SKM-1 (cell line): ENCODE measurements around the gene PACS1.
"Not testable (repeated sequence)": the region's sequence is repeated elsewhere in the genome, so short reads cannot be mapped to it uniquely, and the experiment has no call there.

Experiments
- DNase-seq: peaks from one replicate; lab custom pipeline; 2025; ENCODE audit not compliant: unreplicated experiment; lab: John Stamatoyannopoulos, UW

The PACS1 gene

DNA sequence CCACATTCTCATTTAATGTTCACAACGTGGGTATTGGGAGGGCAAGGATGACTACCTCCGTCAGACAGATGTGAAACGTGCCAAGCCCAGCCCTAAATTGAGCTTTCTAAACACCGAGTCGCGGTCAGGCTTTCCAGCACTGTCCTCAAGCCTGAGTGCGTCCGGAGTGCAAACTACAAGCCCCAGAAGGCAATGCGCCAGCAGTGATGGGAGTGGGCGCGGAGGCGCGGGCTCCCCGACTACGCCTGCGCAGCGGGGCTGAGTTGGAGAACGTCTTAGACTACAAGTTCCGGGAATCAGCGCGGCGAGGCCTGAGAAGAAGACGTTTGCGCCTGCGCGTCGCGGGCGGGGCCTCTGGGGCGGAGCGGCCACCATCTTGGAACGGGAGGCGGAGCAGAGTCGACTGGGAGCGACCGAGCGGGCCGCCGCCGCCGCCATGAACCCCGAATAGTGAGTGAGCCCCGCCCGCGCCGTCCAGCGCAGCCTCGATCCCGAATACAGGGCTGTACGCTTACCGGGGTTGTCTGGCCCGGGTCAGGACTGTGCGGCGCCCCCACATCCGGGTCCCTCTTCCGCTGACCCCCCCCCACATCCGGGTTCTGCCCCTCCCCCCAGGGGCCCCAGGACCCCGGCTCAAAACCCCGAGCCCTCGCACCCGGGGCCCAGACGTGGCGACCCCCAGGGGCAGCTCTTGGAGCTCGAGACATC lies 198.3 kb downstream of the PACS1 start, which contains the start of gene RAB1B:
Gene RAB1B (plus strand): TSS at position 396 of the 708 bp plus-strand sequence. CDS start 41 bp downstream, at position 437.
- peak; percentile 97 for DNase-seq

DNA sequence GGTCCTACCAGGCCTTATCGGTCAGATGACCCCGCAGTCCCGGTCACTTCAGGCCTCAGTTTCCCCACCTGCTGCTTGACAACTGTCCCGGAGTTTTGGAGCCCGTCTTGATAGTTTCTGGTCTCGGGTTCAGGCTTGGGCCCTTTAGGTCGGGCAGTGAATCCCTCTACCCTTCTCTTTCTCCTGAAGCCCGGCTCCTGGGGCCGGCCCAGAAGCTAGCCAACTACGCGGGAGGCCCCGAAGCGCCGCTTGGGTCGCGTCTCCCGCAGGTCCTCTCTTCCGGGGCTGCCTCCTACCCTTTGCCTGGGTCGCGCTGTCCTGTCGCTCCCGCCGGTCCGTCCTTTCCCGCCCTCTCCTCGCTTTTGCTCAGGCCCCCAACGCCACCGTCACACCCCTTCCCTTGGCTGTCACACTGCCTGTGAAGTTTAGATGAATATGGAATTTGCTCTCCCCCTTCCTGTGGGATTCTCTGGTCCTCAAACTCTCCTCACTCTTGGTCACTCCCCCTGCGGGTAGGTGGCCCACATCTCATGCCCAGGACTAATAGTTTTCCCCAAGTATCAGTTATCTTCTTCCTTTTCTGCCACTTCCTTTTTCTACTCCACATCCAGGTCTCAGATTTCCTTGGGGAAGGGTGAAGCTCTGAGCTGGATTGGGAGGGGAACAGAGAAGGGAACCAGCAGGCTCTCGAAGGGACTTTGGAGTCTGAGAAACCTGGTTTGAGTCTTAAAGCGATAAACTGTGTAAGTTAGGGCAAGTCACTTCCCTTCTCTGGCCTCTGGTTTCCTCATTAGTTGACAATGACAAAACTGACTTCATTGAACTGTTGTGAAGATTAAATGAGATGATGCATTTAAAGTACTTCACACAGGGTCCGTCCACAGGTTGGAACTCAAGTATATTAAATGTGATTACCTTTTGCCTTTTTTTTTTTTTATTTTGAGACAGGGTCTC lies 199.2 kb downstream of the PACS1 start:
- DNase-seq, result peak; percentile 29

DNA sequence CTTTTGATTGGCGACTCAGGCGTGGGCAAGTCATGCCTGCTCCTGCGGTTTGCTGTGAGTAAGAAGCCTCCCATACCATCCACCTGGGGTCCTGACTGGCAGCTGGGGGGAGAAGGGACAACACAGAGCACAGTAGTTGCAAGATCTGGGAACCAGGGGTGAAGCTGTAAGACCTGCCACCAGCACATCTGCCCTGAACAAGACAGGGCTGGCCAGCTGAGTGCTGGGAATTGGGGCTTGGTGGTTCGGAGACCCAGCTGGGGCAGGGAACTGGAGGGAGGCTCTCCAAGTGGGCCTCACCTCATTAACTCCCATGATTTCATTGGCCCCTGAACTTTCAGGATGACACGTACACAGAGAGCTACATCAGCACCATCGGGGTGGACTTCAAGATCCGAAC lies 201.7 kb downstream of the PACS1 start:
- no peak for DNase-seq

DNA sequence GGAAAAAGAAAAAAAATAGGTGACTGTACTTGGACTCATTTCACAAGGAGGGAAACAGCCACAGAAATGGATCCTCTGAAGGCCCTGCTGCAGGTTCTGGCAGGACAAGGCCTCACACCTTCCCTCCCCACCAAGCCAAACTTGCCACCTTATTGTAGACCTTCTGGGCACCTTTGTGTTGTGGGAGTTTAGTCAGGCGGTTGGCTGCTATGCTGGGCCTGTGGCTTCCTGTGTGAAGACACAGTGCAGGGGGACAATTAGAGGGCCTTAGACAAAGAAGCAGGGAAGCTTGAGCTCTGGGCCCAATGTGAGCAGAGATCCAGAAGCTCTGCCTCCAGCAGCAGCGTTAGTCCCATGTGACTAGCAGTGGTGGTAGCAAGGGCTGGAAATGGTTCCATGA lies 202.5 kb downstream of the PACS1 start:
- DNase-seq, result no peak

DNA sequence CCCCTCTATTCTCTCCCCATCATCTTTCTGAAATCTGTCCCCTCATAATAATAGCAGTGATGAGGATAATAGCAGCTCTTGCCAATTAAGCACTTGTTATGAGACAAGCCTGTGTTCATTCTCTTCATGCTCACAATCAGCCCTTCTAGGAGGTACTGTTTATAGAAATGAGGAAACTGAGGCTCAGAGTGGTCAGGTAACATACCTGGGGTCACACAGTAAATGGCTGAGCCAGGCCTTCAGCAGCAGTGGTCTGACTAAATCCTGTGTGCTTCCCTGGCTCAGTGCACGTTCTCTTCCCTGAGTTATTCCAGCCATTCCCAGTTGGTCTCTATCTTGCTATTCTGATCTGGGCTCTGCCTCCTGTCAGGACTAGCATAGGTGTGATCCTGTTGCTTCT lies 204.1 kb downstream of the PACS1 start:
- no peak for DNase-seq

DNA sequence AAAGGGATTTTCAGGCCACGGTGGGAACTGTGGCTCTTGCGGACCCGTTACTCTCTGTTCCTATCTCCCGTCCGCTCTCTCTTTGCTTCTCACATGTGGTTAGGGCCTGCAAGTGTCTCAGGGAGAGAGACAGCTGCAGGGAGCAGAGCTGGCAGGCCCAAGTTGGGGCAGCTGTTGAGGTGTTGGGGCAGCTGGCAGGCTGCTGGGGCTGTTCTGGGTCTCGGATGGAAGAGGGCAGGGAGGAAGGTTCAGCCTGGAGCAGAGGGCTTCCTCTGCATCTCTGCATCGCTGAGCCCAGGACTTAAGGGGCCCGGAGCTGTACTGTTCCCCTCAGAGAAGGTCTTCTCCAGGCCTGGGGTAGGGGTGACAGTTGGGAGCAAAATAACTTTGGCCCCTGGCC lies 205.3 kb downstream of the PACS1 start:
- no peak for DNase-seq

DNA sequence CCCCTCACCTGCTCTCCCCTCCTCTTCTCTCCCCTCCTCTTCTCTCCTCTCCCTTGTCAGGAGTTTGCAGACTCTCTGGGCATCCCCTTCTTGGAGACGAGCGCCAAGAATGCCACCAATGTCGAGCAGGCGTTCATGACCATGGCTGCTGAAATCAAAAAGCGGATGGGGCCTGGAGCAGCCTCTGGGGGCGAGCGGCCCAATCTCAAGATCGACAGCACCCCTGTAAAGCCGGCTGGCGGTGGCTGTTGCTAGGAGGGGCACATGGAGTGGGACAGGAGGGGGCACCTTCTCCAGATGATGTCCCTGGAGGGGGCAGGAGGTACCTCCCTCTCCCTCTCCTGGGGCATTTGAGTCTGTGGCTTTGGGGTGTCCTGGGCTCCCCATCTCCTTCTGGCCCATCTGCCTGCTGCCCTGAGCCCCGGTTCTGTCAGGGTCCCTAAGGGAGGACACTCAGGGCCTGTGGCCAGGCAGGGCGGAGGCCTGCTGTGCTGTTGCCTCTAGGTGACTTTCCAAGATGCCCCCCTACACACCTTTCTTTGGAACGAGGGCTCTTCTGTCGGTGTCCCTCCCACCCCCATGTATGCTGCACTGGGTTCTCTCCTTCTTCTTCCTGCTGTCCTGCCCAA lies 206.0 kb downstream of the PACS1 start:
- no peak for DNase-seq

DNA sequence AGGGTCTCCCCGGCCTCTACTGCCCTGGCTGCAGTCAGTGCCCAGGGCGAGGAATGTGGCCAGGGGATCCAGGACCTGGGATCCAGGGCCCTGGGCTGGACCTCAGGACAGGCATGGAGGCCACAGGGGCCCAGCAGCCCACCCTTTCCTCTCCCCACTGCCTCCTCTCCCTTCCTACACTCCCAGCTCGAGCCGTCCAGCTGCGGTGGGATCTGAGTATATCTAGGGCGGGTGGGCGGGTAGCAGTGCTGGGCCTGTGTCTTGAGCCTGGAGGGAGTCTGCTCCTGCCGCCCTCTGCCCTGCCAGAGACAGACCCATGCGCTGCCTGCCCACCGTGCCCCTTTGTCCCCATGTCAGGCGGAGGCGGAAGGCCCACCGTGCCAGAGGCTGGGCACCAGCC lies 206.5 kb downstream of the PACS1 start:
- DNase-seq, result not testable (repeated sequence)

DNA sequence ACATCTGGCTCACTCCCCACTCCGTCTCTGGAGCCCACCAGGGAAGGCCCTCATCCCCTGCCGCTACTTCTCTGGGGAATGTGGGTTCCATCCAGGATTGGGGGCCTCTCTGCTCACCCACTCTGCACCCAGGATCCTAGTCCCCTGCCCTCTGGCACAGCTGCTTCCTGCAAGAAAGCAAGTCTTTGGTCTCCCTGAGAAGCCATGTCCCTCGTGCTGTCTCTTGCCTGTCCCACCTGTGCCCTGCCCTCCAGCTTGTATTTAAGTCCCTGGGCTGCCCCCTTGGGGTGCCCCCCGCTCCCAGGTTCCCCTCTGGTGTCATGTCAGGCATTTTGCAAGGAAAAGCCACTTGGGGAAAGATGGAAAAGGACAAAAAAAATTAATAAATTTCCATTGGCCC lies 207.0 kb downstream of the PACS1 start:
- DNase-seq, result not testable (repeated sequence)

DNA sequence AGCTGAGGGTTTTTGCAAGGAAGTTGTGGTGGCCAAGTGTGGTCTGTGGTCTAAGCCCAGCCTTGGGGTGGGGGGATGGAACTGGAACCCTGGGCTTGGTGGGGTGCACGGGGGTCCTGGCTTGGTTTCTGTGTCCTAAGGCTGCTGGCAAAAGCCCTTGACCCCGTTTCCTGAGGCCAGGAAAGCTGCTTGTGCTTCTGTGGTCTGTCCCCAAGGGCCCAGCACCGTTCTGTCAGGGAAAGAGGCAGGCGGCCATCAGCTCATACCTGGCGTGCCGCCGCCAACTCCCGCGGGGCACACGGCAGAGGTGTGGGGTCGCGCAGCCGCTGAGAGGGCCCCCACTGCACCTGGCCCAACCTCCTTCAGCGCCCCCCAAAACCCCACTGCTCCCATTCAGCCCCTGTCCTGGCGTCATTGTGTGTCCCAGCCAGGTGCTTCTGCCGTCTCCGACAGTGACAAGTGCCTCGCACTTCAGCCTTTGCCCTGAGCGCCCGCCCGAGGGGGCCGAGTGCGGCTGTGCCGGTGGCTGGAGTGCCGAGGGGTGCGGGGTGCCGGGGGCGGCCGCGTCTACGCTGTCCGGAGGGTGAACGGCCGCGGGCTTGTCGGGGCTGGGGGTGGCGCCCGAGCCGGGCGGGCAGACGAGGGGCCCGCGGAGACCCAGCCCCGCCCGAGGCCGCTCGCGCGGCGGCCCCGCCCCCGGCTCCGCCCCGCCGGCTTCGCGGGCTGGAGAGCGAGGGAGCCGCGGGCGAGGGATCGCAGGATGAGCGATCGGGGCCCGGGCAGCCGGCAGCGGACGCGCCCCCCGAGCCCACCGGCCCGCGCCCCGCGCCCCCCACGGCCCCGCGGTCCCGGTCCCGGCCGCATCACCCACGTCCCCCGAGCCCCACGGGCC lies 207.6 kb downstream of the PACS1 start, which contains the start of gene CNIH2:
Gene CNIH2 (plus strand): TSS at position 705 of the 892 bp plus-strand sequence. CDS start 282 bp downstream, outside the sequence.
- no peak for DNase-seq

DNA sequence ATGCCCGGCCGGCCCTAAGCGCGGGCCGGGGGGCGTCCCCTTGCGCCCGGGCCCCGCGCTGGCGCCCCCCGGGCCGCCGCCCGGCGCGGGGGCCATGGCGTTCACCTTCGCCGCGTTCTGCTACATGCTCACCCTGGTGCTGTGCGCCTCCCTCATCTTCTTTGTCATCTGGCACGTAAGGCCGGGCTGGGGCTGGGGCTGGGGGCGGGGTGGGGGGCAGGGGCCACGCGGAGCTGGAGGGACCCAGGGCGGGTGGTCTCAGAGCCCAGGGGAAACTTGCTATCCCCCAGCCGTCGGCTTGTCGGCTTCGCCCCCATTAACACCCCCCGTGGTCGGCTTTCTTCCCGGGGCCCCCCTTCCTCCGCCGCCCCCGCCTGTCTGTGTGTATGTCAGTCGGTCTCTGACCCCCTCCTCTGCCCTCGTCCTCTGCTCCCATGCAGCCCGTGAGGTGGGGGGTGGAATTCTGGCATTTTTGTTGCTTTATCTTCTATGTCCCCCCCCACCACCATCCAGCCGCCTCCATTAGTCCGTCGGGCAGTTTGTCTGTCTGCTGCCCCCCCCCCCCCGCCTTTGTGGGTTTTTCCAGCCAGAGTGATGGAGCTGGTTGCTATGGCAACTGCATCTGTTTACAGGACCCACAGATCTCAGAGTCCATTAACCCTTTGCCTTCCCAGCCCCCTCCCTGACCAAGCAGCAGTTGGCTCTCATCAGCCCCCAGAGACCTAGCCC lies 208.5 kb downstream of the PACS1 start:
- DNase-seq, result no peak

DNA sequence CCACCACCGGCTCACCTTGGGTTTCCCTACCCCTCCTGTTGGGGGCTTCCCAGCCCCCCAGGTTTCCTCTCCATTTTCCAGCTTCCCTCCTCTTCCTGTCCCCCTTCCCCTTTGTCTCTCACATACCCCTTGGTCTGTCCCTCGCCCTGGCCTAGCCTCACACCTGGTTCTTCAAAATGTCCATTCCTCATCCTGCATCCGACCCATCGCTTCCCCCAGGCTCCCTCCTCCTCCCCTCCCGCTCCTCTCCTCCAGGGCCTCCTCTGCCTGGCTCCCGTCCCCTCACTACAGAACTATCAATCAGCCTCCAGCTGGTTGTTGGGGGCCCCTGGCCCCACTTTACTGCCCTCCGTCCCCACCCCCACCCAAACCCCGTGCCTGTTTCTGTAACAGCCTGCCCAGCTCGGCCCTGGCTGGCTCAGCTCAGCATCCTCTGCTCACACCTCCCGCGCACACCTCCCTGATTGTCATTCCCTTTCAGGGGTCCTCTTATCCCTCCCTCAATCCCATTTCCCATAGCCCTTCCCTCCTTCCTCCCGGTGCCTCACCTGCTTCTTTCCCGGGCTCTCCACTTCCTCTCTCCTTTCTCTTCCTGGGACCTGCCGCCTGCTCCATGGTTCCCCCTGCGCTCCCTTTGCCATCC lies 209.1 kb downstream of the PACS1 start:
- no peak for DNase-seq

DNA sequence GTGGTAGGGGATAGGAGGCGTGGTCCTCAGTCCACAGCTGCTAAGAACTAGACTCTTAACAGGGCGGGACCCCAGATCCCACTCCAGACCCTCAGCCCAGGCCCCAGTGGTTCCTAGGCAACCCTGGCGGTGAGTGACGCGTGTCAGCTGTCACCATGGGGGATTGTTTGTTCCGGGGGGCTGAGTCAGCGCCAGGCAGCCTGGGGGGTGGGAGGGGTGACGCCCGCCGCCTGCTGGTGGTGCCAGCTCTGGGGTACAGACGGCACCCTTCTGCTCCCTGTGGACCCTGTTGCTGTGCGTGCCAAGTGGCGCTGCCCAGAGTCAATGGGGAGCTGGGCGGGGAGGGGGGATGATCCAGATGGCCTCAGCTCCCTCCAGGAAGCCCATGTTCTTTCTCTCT lies 210.4 kb downstream of the PACS1 start:
- DNase-seq, result no peak

DNA sequence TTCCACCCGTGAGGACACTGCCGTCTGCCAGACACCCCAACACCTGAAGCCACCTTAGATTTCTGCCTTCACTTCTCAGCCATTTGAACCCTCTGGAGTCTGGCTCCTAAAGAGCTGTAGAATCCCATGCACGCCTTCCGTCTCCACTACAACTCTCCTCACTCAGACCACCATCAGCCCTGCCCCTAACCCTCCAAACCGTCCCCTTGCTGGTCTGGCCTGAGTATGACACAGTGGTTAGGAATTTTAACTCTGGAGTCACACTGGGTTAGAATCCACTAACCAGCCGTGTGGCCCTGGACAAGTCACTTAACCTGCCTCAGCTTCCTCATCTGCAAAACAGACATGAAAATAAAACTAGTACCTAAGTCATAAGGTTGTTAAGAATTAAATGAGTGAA lies 210.9 kb downstream of the PACS1 start:
- no peak for DNase-seq

DNA sequence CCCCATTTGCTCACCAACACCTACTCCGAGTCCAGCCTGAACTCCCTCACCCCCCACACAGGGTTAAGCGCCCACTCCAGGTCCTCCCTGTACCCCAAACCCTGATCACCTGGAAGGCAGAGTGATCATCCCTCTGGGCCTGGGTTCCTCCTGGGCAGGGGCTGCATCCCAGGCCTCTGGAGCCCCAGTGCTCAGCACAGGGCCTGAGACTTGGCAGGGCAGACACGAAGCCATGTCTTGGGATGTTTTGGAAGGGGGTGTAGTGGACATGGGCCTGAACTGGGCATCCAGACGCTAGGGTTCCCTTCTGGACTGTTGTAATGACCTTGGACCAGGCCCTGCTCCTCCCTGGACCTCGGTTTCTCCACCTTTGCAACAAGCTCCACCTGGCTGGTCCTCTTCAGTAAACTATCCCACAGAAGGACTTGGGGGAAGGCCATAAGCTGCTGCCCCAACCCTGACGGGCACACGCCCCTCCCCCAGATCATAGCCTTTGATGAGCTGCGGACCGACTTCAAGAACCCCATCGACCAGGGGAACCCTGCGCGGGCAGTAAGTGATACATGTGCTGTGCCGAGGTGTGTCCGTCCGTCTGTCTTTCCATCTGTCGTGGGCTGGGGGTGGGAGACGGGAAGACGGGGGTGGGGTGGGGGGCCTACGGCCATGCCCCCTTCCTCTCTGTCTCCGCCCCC lies 211.8 kb downstream of the PACS1 start:
- DNase-seq, result no peak

DNA sequence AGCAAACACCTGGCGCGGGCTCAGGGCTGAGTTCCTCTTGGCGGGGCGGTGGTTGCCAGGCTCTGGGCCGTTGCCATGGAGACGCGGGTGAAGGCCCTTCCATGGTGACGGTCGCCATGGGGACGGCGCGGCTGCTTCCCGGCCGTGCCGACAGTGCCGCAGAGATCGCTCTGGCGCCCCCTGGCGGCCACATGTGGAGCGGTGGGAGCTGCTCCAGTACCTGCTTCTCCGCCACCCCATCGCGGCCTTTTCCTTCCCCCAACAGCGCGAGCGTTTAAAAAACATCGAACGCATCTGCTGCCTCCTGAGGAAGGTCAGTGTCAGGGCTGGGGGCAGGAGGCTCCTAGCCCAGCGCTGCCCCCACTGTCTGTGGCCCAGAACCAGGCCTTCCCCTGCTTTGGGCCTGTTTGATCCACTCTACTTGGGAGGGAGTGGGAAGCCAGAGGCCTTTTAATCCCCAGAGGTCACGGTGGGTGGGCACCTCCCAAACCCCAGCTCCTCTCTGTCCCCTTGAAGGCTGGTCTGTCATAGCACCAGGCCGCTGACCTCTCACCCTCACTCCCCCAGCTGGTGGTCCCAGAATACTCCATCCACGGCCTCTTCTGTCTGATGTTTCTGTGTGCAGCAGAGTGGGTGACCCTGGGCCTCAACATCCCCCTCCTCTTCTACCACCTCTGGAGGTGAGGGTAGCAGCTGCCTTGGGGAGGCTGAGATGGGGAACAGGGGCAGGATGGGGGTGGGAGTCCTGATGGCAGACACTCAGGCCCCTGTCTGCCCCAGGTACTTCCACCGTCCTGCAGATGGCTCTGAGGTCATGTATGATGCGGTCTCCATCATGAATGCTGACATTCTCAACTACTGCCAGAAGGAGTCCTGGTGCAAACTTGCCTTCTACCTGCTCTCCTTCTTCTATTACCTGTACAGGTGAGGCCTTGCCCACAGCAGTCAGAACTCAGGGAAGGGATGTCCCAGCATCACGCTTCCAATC lies 212.7 kb downstream of the PACS1 start:
- DNase-seq, result peak; percentile 92

DNA sequence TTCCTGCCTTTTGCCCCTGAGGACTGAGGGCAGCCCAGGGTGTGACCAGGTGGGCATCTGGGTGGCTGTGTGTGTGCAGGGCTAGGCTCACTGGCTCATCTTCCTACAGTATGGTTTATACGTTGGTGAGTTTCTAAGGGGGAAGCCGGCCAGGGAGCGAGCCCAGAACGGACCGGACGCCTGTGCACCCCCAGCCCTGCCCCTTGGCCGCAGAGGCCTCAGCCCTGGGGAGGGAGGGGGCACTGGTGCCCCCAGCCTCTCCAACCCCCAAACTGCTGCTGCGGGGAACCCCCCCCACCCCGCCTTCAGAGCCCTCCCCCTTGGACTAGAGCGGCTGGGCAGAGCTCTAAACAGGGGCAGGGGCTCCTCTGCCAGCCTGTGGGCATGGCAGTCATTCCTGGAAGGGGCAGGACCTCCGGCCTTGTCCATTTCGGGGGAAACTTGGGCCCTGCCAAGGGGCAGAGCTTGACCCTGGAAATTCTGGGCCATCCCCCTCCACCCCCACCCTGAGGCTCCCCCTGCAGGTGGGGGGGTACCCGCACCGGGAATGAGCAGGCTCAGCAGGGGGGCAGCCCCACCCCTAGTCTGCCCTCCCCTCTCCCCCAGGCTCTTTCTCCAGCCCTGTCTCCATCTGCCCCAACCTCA lies 213.5 kb downstream of the PACS1 start:
- DNase-seq, result no peak
